ENCODE results near the gene DDX21. TPM values are rescaled to one million over a fixed set of nuclear protein-coding genes. Genes with fewer than 3 reads are reported as not detected.

DDX21 gene
- total and polyA plus RNA-seq, 2 experiments from 2014 or later, result 24.1 to 68.2 TPM

DNA sequence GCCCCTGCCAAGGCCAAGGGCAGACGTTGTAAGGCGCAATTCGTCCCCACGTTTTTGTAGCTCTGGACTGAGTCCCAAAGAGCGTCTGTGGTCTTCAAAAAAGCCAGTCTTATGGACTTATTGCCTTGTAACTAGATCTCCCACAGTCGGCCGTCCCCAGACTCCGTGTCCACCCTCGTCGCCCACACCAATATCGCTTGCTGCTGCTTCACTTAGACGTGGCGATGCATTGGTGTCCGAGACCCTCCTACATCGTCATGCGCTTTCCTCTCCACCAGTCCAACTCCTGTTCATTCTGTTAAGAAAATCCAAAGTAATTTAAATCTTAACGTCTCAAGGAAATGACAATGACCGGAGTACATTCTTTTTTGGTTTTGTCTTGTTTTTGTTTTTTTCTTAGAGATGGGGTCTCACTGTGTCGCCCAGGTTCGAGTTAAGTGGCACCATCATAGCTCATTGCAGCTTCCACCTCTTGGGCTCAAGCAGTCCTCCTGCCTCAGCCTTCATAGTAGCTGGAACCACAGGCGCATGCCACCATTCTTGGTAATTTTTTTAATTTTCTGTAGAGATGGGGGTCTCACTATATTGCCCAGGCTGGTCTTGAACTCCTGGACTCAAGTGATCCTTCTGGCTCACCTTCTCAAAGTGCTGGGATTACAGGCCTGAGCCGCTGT is 33.5 kb downstream of the DDX21 start:
- DNase-seq, result peak; percentile 61
- no peak for TF ChIP-seq EZH2 (IDR thresholded peaks at IDR 0.05; ENCODE audit: insufficient read depth, poor library complexity, severe bottlenecking)
- no peak for TF ChIP-seq EZH2phosphoT487 (IDR thresholded peaks at IDR 0.05; ENCODE audit: insufficient read depth, low read depth)
- WGBS, 2 experiments (ENCODE audit: low coverage in 1 of 2, low lambda C conversion rate in 2 of 2, missing lambda C conversion rate in 2 of 2), result 13 to 15% methylated on average over 22 of the region's 22 CpGs
- H3K9me3 ChIP-seq (ENCODE audit: low read depth), result no peaks in the 10 kb centered on the region
- H3K4me3 ChIP-seq, result peak overlapping the region; percentile 96
- peaks cover 70% of the 10 kb centered on the region for H3K79me2 ChIP-seq (ENCODE audit: insufficient read depth)
- peaks cover 42% of the 10 kb centered on the region for H3K4me1 ChIP-seq (ENCODE audit: insufficient read depth)
- no peaks in the 10 kb centered on the region for H3K9me2 ChIP-seq (ENCODE audit: insufficient read depth)
- H3K36me3 ChIP-seq (ENCODE audit: low read depth), result peaks cover 13% of the 10 kb centered on the region
- no peaks in the 10 kb centered on the region for H3K27me3 ChIP-seq (replicated peaks; ENCODE audit: insufficient read depth)
- peak overlapping the region; percentile 87 for H3K4me2 ChIP-seq (ENCODE audit: unreplicated experiment)
- peak overlapping the region; percentile 73 for H3K27ac ChIP-seq
- H3K9ac ChIP-seq, result peak overlapping the region; percentile 93
- H4K20me1 ChIP-seq (ENCODE audit: insufficient read depth), result no peaks in the 10 kb centered on the region
- H2AFZ ChIP-seq, result peak overlapping the region; percentile 79
- H3F3A ChIP-seq (ENCODE audit: insufficient read depth), result peaks cover 58% of the 10 kb centered on the region
- in situ Hi-C loops (cut with MboI), result loop anchor here (25.0 kb wide), 1 partner anchor 423 kb away; the partner anchor contains the start of gene TACR2

DNA sequence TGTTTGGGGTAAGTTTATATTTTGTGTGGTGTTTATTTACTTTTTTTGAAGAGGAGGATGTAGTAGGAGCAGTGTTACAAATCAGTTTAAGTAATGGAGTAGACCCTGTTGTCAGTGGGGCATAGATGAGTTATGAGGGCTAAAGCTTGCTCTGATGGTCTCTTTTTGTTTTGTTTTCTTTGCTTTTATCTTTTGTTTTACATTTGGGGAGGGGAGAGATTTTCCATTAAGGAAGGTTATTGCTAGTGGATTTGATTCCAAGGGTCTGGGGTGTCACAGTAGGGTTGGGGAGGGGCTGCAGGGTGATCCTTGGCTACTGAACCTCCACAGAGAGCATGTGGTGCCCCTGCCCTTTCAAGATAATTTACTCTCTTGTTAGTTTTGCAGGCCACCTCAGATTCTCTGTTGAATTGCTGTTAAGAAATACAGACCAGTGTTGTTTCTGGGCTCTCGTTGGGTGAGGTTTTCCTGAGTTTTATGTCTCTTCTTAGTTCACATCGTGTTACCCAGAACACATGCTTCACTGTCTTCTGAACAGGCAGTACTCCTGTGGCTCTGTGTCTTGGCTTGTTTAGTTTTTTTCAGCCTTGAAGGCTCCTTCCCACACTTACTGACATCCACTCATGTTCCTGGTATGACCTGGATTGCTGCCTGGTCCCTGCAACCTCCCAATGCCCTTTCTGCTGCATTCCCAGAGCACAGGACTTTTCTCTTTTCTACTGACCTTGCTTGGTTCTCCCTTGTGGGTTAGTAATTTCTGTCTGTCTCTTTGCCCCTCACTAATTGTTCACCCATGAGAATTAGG is 36.9 kb downstream of the DDX21 start:
- H3K27me3 ChIP-seq (replicated peaks; ENCODE audit: insufficient read depth), result no peaks in the 10 kb centered on the region
- no peaks in the 10 kb centered on the region for H3K9me2 ChIP-seq (ENCODE audit: insufficient read depth)
- WGBS, 2 experiments (ENCODE audit: low coverage in 1 of 2, low lambda C conversion rate in 2 of 2, missing lambda C conversion rate in 2 of 2), result 0 to 5% methylated on average over 2 of the region's 2 CpGs
- no peaks in the 10 kb centered on the region for H4K20me1 ChIP-seq (ENCODE audit: insufficient read depth)
- peak overlapping the region; percentile 71 for H3K4me2 ChIP-seq (ENCODE audit: unreplicated experiment)
- peak overlapping the region; percentile 44 for H3K4me3 ChIP-seq
- peak; percentile 95 for DNase-seq
- TF ChIP-seq EZH2 (IDR thresholded peaks at IDR 0.05; ENCODE audit: insufficient read depth, poor library complexity, severe bottlenecking), result no peak
- no peak for TF ChIP-seq EZH2phosphoT487 (IDR thresholded peaks at IDR 0.05; ENCODE audit: insufficient read depth, low read depth)
- H2AFZ ChIP-seq, result no peak overlapping the region
- in situ Hi-C loops (cut with MboI), result loop anchor here (25.0 kb wide), 1 partner anchor 419 kb away; the partner anchor contains the start of gene TACR2
- H3K36me3 ChIP-seq (ENCODE audit: low read depth), result no peaks in the 10 kb centered on the region
- peak overlapping the region; percentile 94 for H3K27ac ChIP-seq
- peaks cover 51% of the 10 kb centered on the region for H3K4me1 ChIP-seq (ENCODE audit: insufficient read depth)
- H3K9ac ChIP-seq, result peak overlapping the region; percentile 80
- peaks cover 94% of the 10 kb centered on the region for H3K79me2 ChIP-seq (ENCODE audit: insufficient read depth)
- no peaks in the 10 kb centered on the region for H3K9me3 ChIP-seq (ENCODE audit: low read depth)
- H3F3A ChIP-seq (ENCODE audit: insufficient read depth), result peaks cover 28% of the 10 kb centered on the region

DNA sequence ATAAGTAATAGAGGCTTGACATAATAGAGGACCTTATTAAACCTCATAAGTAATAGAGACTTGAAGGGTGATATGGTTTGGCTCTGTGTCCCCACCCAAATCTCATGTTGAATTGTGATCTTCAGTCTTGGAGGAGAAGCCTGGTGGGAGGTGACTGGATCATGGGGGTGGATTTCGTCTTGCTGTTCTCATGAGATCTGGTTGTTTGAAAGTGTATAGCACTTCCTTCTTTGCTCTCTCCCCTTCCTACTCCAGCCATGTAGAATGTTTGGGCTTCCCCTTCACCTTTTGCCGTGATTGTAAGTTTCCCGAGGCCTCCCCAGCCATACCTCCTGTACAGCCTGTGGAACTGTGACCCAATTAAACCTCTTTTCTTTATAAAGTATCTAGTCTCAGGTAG is 41.2 kb downstream of the DDX21 start:
- in situ Hi-C loops (cut with MboI), result loop anchor here (25.0 kb wide), 1 partner anchor 415 kb away; the partner anchor contains the start of gene TACR2
- no peak for TF ChIP-seq EZH2phosphoT487 (IDR thresholded peaks at IDR 0.05; ENCODE audit: insufficient read depth, low read depth)
- TF ChIP-seq EZH2 (IDR thresholded peaks at IDR 0.05; ENCODE audit: insufficient read depth, poor library complexity, severe bottlenecking), result no peak
- Histone ChIP-seq H3K9ac (no peak overlapping the region), H4K20me1 (ENCODE audit: insufficient read depth) (no peaks in the 10 kb centered on the region), H3K4me3 (no peak overlapping the region), H3K27ac (peak overlapping the region; percentile 40), H3K36me3 (ENCODE audit: low read depth) (0 out of 2 replicates have a peak, but pooled peaks cover 8% of the 10 kb centered on the region), H3K4me1 (ENCODE audit: insufficient read depth) (peaks cover 34% of the 10 kb centered on the region), H3K4me2 (ENCODE audit: unreplicated experiment) (no peak overlapping the region), H3K9me3 (ENCODE audit: low read depth) (no peaks in the 10 kb centered on the region), H3K79me2 (ENCODE audit: insufficient read depth) (peaks cover 96% of the 10 kb centered on the region), H3K27me3 (replicated peaks; ENCODE audit: insufficient read depth) (no peaks in the 10 kb centered on the region), H2AFZ (no peak overlapping the region), H3F3A (ENCODE audit: insufficient read depth) (peaks cover 11% of the 10 kb centered on the region), H3K9me2 (ENCODE audit: insufficient read depth) (no peaks in the 10 kb centered on the region)
- DNase-seq, result no peak
- 96 to 98% methylated on average over 3 of the region's 3 CpGs for WGBS, 2 experiments (ENCODE audit: low coverage in 1 of 2, low lambda C conversion rate in 2 of 2, missing lambda C conversion rate in 2 of 2)

DNA sequence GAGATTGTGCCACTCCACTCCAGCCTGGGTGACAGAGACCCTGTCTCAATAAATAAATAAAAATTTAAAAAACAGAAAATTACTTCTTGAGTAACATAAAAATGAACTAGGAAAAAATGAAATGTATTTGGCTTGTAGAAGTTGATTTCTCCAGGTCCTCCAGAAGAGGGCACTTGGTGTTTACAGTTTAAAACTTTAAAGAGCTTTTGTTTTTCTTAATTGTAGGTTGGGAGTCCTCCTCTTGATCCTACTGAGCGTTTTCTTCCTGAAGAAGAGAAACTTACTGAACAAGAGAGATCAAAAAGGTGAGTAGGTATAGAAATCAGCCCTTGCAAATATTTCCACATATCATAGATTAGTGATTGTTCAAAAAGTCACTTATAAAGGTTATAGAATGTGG is 48.9 kb downstream of the DDX21 start:
- Histone ChIP-seq H3K79me2 (ENCODE audit: insufficient read depth) (peaks cover 65% of the 10 kb centered on the region), H3F3A (ENCODE audit: insufficient read depth) (peaks cover 14% of the 10 kb centered on the region; the same call in 1 of the 2 replicates), H3K9me2 (ENCODE audit: insufficient read depth) (no peaks in the 10 kb centered on the region), H3K36me3 (ENCODE audit: low read depth) (peaks cover 32% of the 10 kb centered on the region), H3K9me3 (ENCODE audit: low read depth) (no peaks in the 10 kb centered on the region), H3K4me3 (no peak overlapping the region), H3K27ac (no peak overlapping the region), H4K20me1 (ENCODE audit: insufficient read depth) (no peaks in the 10 kb centered on the region), H3K27me3 (replicated peaks; ENCODE audit: insufficient read depth) (no peaks in the 10 kb centered on the region), H2AFZ (no peak overlapping the region), H3K4me2 (ENCODE audit: unreplicated experiment) (no peak overlapping the region), H3K9ac (no peak overlapping the region), H3K4me1 (ENCODE audit: insufficient read depth) (peaks cover 14% of the 10 kb centered on the region)
- DNase-seq, result peak; percentile 78
- in situ Hi-C loops (cut with MboI), result loop anchor here (5.0 kb wide), 1 partner anchor 87 kb away; no protein-coding TSS in a partner anchor
- 24 to 39% methylated on average over 1 of the region's 1 CpG for WGBS, 2 experiments (ENCODE audit: low coverage in 1 of 2, low lambda C conversion rate in 2 of 2, missing lambda C conversion rate in 2 of 2)
- TF ChIP-seq EZH2 (IDR thresholded peaks at IDR 0.05; ENCODE audit: insufficient read depth, poor library complexity, severe bottlenecking) (no peak), EZH2phosphoT487 (IDR thresholded peaks at IDR 0.05; ENCODE audit: insufficient read depth, low read depth) (no peak)
